ENCODE results near the gene PODXL.

- TF ChIP-seq CTCF (IDR thresholded peaks at IDR 0.05) (no peak), REST (IDR thresholded peaks at IDR 0.05; ENCODE audit: insufficient read depth in 1 of 2, low read depth in 2 of 2, low read length in 1 of 2) (no peak), POLR2AphosphoS5 (IDR thresholded peaks at IDR 0.05; ENCODE audit: low read depth, low read length) (no peak), TCF7L2 (IDR thresholded peaks at IDR 0.05; ENCODE audit: low read depth, low read length) (no peak)
Observed at GRCh38 chr7:131533566-131534561, 22.6 kb downstream of the PODXL start.
